ENCODE data around the gene NUP50.

GRCh38 chr22:45223304-45224117 is 59.8 kb downstream of the NUP50 start:
- TF ChIP-seq CTCF (conservative IDR thresholded peaks at IDR 0.05 in 1 of 2, IDR thresholded peaks at IDR 0.05 in 1 of 2; ENCODE audit: low read depth in 1 of 2, low read length in 2 of 2) (no peak), EZH2 (IDR thresholded peaks at IDR 0.05; ENCODE audit: low read length, missing control alignments) (no peak)

All from fibroblast of lung (primary cell).